ENCODE results near the gene KRT17. TPM values are rescaled to one million over a fixed set of nuclear protein-coding genes. Genes with fewer than 3 reads are reported as not detected.

Gene KRT17
- total and polyA plus RNA-seq, 4 donors: 3.8 to 126 (median 19.3) TPM

DNA sequence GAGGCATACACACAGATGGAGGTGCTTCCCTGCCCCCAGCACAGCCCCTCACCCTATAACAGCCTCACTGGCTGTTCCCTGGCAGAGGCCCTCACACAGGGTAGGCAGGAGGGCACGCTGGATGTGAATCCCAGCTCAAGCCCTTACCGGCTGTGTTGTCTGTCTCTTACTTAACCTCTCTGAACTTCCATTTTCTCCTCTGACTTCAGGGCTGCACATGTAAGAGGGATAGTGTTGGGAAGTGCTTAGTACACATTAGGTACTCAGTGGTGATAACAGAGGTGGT, 39.7 kb upstream of the KRT17 start:
- no peaks in the 10 kb centered on the region for H3K36me3 ChIP-seq (ENCODE audit: control insufficient read depth in 1 of 2, insufficient read depth in 2 of 2, low read length in 1 of 2)
- H3K27me3 ChIP-seq (ENCODE audit: control insufficient read depth in 1 of 2, insufficient read depth in 2 of 2, low read length in 1 of 2): no peaks in the 10 kb centered on the region
- no peak overlapping the region for H3K4me3 ChIP-seq (ENCODE audit: low read length in 2 of 2)
- DNase-seq (no peak), ATAC-seq (ENCODE audit: low FRiP score) (no peak)
- intact Hi-C loops (cut with DNase I): loop anchor here (5.0 to 10.0 kb wide), 3 partner anchors 87 to 1019 kb away; partner anchors contain the start of gene SMARCE1 (in 1 of the 2)
- WGBS, 2 donors: 80 to 86% methylated on average over 2 of the region's 2 CpGs
- H3K27ac ChIP-seq (ENCODE audit: low read depth in 1 of 2, low read length in 2 of 2): no peak overlapping the region
- H3K9me3 ChIP-seq (ENCODE audit: control insufficient read depth, low read length): no peaks in the 10 kb centered on the region
- H3K4me1 ChIP-seq (ENCODE audit: control insufficient read depth in 1 of 2, insufficient read depth in 2 of 2, low read length in 2 of 2): no peaks in the 10 kb centered on the region

DNA sequence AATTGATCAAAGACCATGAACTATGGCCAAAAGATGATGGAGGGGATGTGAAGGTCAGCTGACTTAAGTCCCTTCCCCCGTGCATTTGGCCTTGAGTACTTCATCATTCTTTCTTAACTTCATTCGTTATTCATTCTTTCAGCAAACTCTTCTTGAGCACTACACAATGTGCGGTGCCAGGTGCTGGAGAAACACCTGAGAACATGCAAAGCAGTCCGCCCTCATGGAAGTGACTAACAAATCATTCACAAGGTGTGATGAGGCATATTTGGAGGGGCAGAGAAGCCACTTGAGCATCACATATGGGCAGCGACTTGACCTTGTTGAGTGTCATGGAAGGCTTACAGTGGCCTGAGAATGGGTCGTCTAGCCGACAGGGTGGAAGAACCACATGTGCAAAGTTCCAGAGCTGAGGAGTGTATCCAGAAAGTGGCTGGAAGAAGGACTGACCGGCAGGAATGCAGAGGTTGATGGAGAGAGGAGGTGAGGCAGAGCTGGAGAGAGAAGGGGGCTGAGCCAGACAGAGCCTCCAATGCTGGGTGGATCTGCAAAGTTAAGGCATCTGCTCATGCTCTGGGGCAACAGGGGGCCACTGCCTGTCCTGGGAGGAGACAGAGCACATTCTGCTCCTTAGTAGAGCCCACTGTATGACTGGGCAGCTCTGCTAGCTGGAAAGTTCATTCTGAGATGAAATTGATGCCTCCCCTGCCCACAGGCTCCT, 39.2 kb upstream of the KRT17 start:
- Histone ChIP-seq H3K9me3 (ENCODE audit: control insufficient read depth, low read length) (no peaks in the 10 kb centered on the region), H3K4me3 (ENCODE audit: low read length in 2 of 2) (no peak overlapping the region), H3K4me1 (ENCODE audit: control insufficient read depth in 1 of 2, insufficient read depth in 2 of 2, low read length in 2 of 2) (no peaks in the 10 kb centered on the region), H3K36me3 (ENCODE audit: control insufficient read depth in 1 of 2, insufficient read depth in 2 of 2, low read length in 1 of 2) (no peaks in the 10 kb centered on the region), H3K27ac (ENCODE audit: low read depth in 1 of 2, low read length in 2 of 2) (no peak overlapping the region), H3K27me3 (ENCODE audit: control insufficient read depth in 1 of 2, insufficient read depth in 2 of 2, low read length in 1 of 2) (no peaks in the 10 kb centered on the region)
- WGBS, 2 donors: 58 to 64% methylated on average over 8 of the region's 8 CpGs
- no peak for ATAC-seq (ENCODE audit: low FRiP score)
- intact Hi-C loops (cut with DNase I): loop anchor here (1.0 to 10.0 kb wide), 5 partner anchors 15 to 1019 kb away; partner anchors contain the start of gene SMARCE1 (in 1 of the 2)
- DNase-seq: no peak

GRCh38 chr17:41660221-41660711, 35.9 kb upstream of the KRT17 start:
- no peaks in the 10 kb centered on the region for H3K36me3 ChIP-seq (ENCODE audit: control insufficient read depth in 1 of 2, insufficient read depth in 2 of 2, low read length in 1 of 2)
- ATAC-seq (ENCODE audit: low FRiP score) (no peak), DNase-seq (no peak)
- no peaks in the 10 kb centered on the region for H3K27me3 ChIP-seq (ENCODE audit: control insufficient read depth in 1 of 2, insufficient read depth in 2 of 2, low read length in 1 of 2)
- WGBS, 2 donors: 62 to 72% methylated on average over 8 of the region's 8 CpGs
- H3K9me3 ChIP-seq (ENCODE audit: control insufficient read depth, low read length): no peaks in the 10 kb centered on the region
- H3K4me3 ChIP-seq (ENCODE audit: low read length in 2 of 2): no peak overlapping the region
- H3K4me1 ChIP-seq (ENCODE audit: control insufficient read depth in 1 of 2, insufficient read depth in 2 of 2, low read length in 2 of 2): no peaks in the 10 kb centered on the region
- intact Hi-C loops (cut with DNase I): loop anchor here (5.0 to 10.0 kb wide), 3 partner anchors 83 to 1015 kb away; partner anchors contain the start of gene SMARCE1 (in 1 of the 2)
- H3K27ac ChIP-seq (ENCODE audit: low read depth in 1 of 2, low read length in 2 of 2): no peak overlapping the region

DNA sequence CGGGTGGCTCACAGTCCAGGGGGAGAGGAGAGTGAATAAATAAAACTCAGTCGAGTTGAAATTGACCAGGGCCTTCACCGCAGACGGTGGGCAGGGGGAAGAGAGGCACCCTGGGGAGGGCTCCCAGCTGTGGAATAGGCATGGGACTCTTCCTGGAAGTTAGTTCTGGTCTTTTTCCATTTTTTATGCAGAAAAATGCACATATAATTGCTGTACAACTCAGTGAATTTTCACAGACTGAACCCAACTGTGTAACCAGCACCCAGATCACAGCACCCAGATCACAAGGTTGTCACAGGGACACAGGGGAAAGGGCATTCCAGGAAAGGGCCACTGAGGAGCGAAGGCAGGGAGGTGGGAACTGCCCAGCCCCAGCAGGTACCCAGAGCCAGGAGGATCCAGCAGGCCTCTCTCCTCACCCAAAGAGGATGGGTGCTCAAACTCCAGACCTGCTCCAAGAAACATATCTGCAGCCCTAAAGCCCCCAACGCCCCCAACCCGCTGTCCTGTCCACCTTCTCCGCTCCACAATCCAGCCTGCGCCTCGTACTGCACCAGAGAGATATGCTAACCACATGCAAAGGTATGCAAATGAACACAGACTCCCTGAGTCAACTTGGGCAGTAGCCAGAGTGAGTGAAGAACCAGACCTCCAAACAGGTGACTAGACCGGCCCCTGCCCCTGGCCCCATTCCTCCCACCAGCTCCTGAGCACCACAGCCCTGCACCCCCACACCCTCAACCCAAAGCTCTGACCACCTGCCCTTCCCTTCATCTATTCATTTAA, 35.2 kb upstream of the KRT17 start:
- DNase-seq: no peak
- whole genome bisulfite sequencing, 2 donors: 85 to 86% methylated on average over 11 of the region's 11 CpGs
- intact Hi-C loops (cut with DNase I): loop anchor here (5.0 to 10.0 kb wide), 3 partner anchors 82 to 1015 kb away; partner anchors contain the start of gene SMARCE1 (in 1 of the 2)
- no peaks in the 10 kb centered on the region for H3K9me3 ChIP-seq (ENCODE audit: control insufficient read depth, low read length)
- H3K4me1 ChIP-seq (ENCODE audit: control insufficient read depth in 1 of 2, insufficient read depth in 2 of 2, low read length in 2 of 2): no peaks in the 10 kb centered on the region
- no peak overlapping the region for H3K4me3 ChIP-seq (ENCODE audit: low read length in 2 of 2)
- H3K27me3 ChIP-seq (ENCODE audit: control insufficient read depth in 1 of 2, insufficient read depth in 2 of 2, low read length in 1 of 2): no peaks in the 10 kb centered on the region
- no peak overlapping the region for H3K27ac ChIP-seq (ENCODE audit: low read depth in 1 of 2, low read length in 2 of 2)
- ATAC-seq (ENCODE audit: low FRiP score): no peak
- no peaks in the 10 kb centered on the region for H3K36me3 ChIP-seq (ENCODE audit: control insufficient read depth in 1 of 2, insufficient read depth in 2 of 2, low read length in 1 of 2)

GRCh38 chr17:41658846-41659245, 34.5 kb upstream of the KRT17 start:
- ATAC-seq (ENCODE audit: low FRiP score) (no peak), DNase-seq (no peak)
- H3K27me3 ChIP-seq (ENCODE audit: control insufficient read depth in 1 of 2, insufficient read depth in 2 of 2, low read length in 1 of 2): no peaks in the 10 kb centered on the region
- H3K4me3 ChIP-seq (ENCODE audit: low read length in 2 of 2): no peak overlapping the region
- no peaks in the 10 kb centered on the region for H3K36me3 ChIP-seq (ENCODE audit: control insufficient read depth in 1 of 2, insufficient read depth in 2 of 2, low read length in 1 of 2)
- H3K27ac ChIP-seq (ENCODE audit: low read depth in 1 of 2, low read length in 2 of 2): no peak overlapping the region
- no peaks in the 10 kb centered on the region for H3K4me1 ChIP-seq (ENCODE audit: control insufficient read depth in 1 of 2, insufficient read depth in 2 of 2, low read length in 2 of 2)
- WGBS, 2 donors: 84% methylated on average over 4 to 5 of the region's 5 CpGs
- H3K9me3 ChIP-seq (ENCODE audit: control insufficient read depth, low read length): no peaks in the 10 kb centered on the region
- intact Hi-C loops (cut with DNase I): no loop called here

- Histone ChIP-seq H3K36me3 (ENCODE audit: control insufficient read depth in 1 of 2, insufficient read depth in 2 of 2, low read length in 1 of 2) (no peaks in the 10 kb centered on the region), H3K4me3 (ENCODE audit: low read length in 2 of 2) (no peak overlapping the region), H3K4me1 (ENCODE audit: control insufficient read depth in 1 of 2, insufficient read depth in 2 of 2, low read length in 2 of 2) (no peaks in the 10 kb centered on the region), H3K27me3 (ENCODE audit: control insufficient read depth in 1 of 2, insufficient read depth in 2 of 2, low read length in 1 of 2) (no peaks in the 10 kb centered on the region), H3K9me3 (ENCODE audit: control insufficient read depth, low read length) (no peaks in the 10 kb centered on the region), H3K27ac (ENCODE audit: low read depth in 1 of 2, low read length in 2 of 2) (no peak overlapping the region)
- intact Hi-C loops (cut with DNase I): no loop called here
- 60 to 62% methylated on average over 12 of the region's 12 CpGs for WGBS, 2 donors
- DNase-seq: no peak
- no peak for ATAC-seq (ENCODE audit: low FRiP score)
Observed at GRCh38 chr17:41657936-41658335, 33.6 kb upstream of the KRT17 start.

DNA sequence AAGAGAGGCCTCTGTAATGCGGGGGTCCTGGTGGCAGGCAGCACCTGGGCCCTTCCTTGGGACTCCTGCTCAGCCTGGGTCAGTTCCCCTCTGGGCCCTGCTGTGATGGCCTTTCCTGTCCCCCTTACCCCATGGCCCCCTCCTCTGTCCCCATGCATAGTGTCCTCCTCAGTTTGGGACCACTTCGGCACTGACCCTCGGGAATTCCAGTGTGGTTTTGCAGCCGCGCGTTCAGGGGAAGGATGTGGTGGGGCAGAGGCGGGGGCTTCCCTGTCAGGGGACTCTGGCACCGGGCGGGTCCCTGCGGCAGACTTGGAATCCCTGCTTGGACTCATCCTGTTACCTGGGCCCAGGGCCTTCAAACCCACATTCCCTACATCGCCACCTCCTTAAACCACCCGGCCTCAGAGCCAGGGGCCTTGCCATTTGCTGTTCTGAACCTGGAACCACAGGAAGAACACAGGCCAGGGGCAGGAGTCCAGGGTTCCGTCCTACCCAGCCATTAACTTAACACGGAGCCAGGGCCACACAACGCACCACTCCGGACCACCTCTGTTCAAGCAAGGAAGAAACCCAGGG, 32.9 kb upstream of the KRT17 start:
- DNase-seq (no peak), ATAC-seq (ENCODE audit: low FRiP score) (no peak)
- Histone ChIP-seq H3K4me3 (ENCODE audit: low read length in 2 of 2) (no peak overlapping the region), H3K9me3 (ENCODE audit: control insufficient read depth, low read length) (no peaks in the 10 kb centered on the region), H3K27me3 (ENCODE audit: control insufficient read depth in 1 of 2, insufficient read depth in 2 of 2, low read length in 1 of 2) (no peaks in the 10 kb centered on the region), H3K36me3 (ENCODE audit: control insufficient read depth in 1 of 2, insufficient read depth in 2 of 2, low read length in 1 of 2) (no peaks in the 10 kb centered on the region), H3K27ac (ENCODE audit: low read depth in 1 of 2, low read length in 2 of 2) (no peak overlapping the region), H3K4me1 (ENCODE audit: control insufficient read depth in 1 of 2, insufficient read depth in 2 of 2, low read length in 2 of 2) (no peaks in the 10 kb centered on the region)
- intact Hi-C loops (cut with DNase I): no loop called here
- 83 to 86% methylated on average over 16 of the region's 16 CpGs for whole genome bisulfite sequencing, 2 donors

- H3K9me3 ChIP-seq (ENCODE audit: control insufficient read depth, low read length): no peaks in the 10 kb centered on the region
- no peak overlapping the region for H3K27ac ChIP-seq (ENCODE audit: low read depth in 1 of 2, low read length in 2 of 2)
- DNase-seq (no peak), ATAC-seq (ENCODE audit: low FRiP score) (no peak)
- no peaks in the 10 kb centered on the region for H3K4me1 ChIP-seq (ENCODE audit: control insufficient read depth in 1 of 2, insufficient read depth in 2 of 2, low read length in 2 of 2)
- H3K4me3 ChIP-seq (ENCODE audit: low read length in 2 of 2): no peak overlapping the region
- no peaks in the 10 kb centered on the region for H3K36me3 ChIP-seq (ENCODE audit: control insufficient read depth in 1 of 2, insufficient read depth in 2 of 2, low read length in 1 of 2)
- intact Hi-C loops (cut with DNase I): no loop called here
- whole genome bisulfite sequencing, 2 donors: 92 to 93% methylated on average over 16 of the region's 16 CpGs
- no peaks in the 10 kb centered on the region for H3K27me3 ChIP-seq (ENCODE audit: control insufficient read depth in 1 of 2, insufficient read depth in 2 of 2, low read length in 1 of 2)
Observed at GRCh38 chr17:41656249-41657023, 32.1 kb upstream of the KRT17 start.
